GM12873 (cell line): Measurements from ENCODE around the gene USH1G.

ENCODE experiments used
- TF ChIP-seq, protein P1 (sequence below): IDR thresholded peaks from 2 replicates; pipeline ENCODE4 v1.5.1; 2012; ENCODE audit warnings: low read depth, mild to moderate bottlenecking, moderate library complexity, low read length, control low read depth; ENCODE audit not compliant: insufficient read depth; ENCODE audit errors: missing control alignments

Gene USH1G

DNA sequence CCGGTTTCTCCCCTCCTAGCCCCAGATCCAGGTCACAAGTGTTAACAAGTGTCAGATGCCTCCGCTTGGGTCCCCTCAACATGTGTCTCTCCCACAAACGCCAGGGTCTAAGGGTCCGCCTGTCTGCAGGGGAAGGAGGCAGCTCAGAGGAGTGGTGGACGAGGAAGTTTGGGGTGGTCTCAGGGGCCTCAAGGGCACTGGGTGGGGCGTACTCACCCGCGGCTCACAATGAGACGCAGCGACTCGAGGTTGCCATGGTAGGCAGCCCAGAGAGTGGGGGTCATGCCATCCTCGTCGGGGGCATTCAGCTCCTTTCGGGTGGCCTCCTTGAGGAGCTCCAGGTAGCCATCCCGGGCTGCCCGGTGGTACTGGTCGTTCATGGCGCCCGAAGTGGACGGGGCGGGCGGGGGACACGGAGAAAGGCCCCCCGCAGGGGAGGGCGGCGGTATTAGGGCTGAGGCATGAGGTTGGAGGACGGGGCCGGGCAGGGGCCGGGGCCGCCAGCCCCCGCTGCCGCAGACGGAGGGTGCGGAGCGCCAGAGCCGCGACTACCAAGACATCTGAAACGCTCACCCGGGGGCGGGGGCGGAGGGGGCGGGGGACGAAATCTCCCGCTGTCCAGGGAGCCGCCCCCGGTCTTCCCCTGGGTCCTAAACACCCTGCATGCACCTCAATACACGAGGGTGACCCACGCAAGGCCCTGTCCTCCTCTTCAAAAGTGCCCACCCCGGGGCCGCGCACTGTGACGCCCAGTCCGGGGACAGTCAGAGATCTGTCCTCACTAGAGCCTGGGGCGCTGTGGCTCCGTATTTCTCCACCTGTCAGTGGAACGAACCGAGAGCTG, at the start of gene USH1G:
TSS of gene USH1G (minus strand) at position 562 of the 844 bp plus-strand sequence. CDS start at position 380, 182 bp downstream.
- TF ChIP-seq, protein P1, sequence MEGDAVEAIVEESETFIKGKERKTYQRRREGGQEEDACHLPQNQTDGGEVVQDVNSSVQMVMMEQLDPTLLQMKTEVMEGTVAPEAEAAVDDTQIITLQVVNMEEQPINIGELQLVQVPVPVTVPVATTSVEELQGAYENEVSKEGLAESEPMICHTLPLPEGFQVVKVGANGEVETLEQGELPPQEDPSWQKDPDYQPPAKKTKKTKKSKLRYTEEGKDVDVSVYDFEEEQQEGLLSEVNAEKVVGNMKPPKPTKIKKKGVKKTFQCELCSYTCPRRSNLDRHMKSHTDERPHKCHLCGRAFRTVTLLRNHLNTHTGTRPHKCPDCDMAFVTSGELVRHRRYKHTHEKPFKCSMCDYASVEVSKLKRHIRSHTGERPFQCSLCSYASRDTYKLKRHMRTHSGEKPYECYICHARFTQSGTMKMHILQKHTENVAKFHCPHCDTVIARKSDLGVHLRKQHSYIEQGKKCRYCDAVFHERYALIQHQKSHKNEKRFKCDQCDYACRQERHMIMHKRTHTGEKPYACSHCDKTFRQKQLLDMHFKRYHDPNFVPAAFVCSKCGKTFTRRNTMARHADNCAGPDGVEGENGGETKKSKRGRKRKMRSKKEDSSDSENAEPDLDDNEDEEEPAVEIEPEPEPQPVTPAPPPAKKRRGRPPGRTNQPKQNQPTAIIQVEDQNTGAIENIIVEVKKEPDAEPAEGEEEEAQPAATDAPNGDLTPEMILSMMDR = no peak

DNA sequence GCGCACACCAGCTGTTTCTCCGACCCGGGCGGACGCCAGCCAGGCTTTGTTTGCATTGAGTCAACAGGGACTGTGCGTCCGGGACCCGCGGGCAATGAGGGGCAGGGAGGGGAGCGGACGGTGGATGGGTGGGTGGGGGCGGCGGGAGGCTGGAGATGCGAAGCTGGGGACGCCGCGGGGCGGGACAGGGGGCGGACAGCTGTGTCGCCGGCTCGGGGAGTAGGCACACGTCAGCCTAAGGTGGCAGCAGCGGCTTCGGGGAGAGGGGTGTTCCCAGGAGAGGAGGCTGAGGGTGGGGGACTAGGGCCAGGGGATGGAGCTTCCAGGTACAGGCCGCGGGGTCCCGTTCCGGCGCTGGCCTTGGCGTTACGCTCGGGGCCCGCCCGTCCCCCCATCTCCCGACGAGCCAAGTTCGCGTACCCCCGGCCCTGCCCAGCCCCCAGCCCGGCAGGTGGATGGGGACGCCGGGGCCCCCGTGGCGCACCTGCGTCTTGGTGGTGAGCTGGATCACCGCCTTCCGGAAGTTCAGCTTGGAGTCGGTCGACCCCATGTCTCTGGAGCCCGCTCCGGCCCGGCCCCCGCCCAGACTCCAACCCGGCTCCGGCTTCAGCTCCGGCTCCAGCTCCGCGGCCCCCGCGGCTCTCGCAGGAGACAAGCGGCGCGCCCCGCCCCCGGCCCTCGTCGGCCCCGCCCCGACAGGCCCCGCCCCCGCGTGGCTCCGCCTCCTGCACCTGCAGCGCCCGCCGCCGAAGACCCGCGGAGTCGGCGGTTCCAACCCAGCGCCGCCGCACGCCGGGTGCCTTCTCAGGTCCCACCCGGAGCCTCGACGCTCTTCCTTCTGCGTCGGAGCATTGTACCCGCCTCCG, 49.3 kb upstream of the USH1G start, which contains the start of gene HID1:
TSS of gene HID1 (minus strand) at position 653 of the 866 bp plus-strand sequence. CDS start at position 550, 103 bp downstream.
- TF ChIP-seq, protein P1 = no peak

DNA sequence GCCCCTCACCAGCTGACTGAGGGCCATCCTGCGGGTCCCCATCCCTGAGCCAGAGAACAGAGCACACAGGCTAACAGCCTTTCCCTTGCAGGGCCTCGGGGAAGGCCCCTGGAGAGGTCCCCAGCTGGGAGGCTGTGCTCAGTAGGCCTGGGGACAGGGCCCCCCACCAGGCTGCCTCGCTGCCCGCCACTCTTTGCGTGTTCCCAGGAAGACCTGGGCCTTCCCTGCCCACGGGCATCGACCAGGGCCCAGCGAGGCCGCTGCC, 48.7 kb upstream of the USH1G start:
- TF ChIP-seq, protein P1 = no peak

DNA sequence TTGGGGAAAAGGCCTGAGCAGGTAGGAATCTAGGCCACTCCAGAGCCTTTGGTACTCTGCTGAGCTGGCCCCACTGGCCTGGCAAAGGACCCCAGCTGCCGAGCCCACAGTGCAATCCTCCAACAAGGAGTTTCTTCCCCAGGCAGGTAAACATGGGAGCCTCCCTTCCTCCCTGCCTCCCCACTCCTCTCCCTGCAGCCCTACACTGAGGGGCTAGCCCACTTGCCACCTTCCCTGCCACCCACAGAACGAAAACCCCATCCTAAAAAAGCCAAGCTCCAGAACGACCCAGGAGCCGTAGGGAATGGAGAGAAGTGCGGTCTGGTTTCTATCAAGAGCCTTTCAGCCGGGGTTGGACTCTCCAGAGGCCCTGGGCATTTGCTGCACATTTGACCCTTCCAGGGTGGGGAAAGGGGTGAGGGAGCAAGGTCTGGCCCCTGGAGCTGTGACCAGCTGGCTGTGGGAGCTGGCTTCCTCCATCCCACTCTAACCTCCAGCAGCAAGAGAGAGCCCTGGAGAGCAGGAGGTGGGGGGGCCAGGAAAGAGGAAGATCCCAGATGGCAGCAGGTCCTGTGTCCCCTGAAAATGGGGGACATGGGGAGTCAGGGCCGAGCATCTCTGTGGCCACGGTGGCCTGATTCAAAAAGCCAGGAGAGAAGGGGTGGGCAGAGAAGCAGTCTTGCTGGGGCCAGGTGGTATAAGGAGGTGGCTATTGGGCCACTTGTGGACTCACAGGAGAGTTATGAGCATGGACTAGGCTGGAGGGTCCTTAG, 48.2 kb upstream of the USH1G start:
- TF ChIP-seq, protein P1 = no peak

DNA sequence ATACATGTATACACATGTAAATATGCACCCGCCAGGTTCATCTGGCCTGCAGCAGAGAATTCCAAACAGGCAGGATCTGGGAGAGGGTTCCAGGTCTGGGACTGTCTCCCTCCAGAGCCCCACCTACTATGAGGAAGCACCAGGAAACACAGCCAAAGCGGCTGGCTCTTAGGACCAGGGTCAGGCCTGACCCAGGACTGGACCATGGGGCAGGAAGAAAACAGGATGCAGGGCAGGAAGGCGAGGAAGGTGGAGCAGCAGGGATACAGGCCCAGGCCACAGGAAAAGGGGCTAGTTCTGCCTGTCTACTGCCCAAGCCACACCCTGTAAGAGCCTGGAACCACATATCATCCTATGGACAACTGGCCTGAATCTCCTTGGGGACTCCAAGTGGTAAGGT, 47.3 kb upstream of the USH1G start:
- TF ChIP-seq, protein P1 = no peak

DNA sequence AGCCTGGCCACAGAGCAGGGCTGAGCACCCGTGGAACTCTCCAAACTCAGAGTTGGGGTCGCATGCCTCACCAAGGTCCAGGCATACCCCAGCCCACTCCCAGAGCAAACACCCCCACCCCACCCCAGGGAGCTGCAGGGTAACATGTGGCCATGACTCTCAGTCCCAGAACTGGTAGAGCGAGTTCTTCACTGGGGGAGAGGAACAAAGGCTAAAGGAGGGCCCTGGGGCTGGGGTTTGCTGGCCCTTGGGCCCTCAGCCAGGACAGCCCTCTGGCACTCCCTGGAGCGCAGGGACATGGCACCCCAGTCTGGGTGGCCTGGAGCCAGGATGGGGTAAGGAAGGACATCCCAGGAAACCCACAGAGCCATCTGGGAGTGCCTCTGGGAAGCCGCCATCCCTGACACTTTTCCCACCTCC, 45.3 kb upstream of the USH1G start:
- TF ChIP-seq, protein P1 = no peak
